Bladder microvascular endothelial cell (primary cell): ENCODE data around the gene EID2. TPM values are rescaled to one million over a fixed set of nuclear protein-coding genes. Genes with fewer than 3 reads are reported as not detected.

Source experiments
- total RNA-seq: library from RNA; depleted of rRNA; stranded (reverse); fragments of >200 nt; gene quantifications from 2 replicates; pipeline ENCODE4 v1.2.3, GENCODE V29; 2014

Gene EID2, protein sequence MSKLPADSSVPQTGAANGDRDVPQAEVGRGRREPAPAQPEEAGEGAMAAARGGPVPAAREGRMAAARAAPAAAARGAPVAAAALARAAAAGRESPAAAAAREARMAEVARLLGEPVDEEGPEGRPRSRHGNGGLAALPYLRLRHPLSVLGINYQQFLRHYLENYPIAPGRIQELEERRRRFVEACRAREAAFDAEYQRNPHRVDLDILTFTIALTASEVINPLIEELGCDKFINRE
- 12.5 and 12.9 TPM in 2 replicates for total RNA-seq

DNA sequence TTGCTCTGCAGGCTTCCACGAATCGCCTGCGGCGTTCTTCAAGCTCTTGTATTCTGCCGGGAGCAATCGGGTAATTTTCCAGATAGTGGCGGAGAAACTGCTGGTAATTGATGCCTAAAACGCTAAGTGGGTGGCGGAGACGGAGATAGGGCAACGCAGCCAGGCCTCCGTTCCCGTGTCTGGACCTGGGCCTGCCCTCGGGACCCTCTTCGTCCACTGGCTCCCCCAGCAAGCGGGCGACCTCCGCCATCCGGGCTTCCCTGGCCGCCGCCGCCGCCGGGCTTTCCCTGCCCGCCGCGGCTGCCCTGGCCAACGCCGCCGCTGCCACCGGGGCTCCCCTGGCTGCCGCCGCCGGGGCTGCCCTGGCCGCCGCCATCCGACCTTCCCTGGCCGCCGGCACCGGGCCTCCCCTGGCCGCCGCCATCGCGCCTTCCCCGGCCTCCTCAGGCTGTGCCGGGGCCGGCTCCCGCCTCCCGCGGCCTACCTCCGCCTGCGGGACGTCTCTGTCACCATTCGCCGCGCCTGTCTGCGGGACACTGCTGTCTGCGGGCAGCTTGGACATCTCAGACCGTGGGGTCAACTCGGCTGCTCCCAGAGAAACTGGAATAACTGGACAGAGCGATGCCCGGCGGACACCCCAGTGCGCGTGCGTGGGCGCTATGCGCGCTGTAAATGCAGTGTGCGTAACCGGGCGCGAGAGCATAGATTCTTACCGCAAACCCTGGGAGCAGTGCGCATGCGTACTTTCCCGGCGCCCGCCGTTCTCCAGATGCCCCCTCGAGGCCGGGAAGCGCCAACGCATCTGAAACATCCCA is at the start of gene EID2:
Gene EID2 (minus strand): TSS at position 644 of the 815 bp plus-strand sequence. CDS start 82 bp downstream, at position 562.

DNA sequence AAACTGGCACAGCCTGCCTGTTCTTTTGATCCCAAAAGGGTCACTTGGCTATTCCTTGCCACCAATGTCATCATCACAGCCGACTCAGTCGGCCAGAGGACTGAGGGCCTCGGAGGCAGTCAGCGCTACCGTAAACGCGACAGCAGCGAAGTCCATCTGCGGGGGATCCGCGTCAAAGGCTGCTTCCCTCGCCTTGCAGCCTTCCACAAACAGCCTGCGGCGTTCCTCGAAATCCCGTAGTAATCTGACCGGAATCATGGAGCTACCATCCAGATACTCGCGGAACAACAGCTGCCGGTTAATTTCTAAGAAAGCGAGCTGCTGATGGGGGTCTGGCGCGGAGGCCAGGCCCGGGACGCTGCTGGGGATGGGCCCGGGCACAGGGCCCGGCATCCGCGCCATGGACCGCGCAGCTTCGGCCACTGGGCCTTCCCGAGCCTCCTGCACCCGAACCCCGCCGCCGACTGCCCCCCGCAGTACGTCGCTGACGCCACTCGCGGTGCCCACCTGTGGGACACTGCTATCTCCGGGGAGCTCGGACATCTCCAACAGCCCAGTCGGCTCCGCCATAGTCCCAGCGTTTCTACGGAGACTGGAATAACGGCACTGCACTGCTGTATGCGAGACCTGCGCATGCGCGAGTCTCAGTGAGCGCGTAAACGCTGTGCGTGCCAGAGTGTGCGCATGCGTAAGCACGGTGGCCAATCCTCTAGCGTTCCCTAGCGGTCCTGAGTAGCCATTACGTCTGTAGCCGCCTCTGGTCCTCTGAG is 7.5 kb downstream of the EID2 start, which contains the start of gene EID2B:
Gene EID2B (minus strand): TSS at position 620 of the 770 bp plus-strand sequence. CDS start 50 bp downstream, at position 570.

DNA sequence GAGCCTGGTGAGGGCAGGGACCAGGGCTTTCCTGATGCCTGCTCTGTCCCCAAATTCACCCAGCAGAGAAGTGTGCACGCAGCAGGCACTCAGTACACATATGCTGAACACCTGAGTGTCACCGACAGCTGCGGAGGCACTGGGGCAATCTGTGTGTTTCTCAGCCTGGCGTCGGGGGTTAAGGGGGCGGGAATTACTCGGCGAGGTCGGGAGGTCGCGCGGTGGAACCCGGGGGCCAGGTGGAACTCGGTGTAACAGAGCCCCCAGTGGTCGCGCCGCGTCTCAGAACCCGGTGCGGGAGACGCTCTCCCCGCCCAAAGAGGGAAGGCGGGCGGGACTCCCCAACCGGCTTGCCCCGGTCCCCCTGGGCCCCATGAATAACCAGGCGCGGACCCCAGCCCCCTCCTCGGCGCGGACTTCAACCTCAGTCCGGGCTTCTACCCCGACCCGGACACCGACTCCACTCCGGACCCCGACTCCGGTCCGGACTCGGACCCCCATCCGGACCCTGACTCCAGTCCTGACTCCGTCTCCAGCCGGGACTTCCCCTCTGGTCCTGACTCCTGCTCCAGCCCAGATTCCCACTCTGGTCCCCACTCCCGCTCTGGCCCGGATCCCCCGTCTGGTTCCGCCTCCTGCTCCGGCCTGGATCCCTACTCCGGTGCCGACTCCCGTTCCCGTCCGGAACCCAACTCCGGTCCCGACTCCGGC is 25.0 kb downstream of the EID2 start, which contains the start of gene SELENOV:
Gene SELENOV (plus strand): TSS at position 300 of the 711 bp plus-strand sequence. CDS start 74 bp downstream, at position 374.

DNA sequence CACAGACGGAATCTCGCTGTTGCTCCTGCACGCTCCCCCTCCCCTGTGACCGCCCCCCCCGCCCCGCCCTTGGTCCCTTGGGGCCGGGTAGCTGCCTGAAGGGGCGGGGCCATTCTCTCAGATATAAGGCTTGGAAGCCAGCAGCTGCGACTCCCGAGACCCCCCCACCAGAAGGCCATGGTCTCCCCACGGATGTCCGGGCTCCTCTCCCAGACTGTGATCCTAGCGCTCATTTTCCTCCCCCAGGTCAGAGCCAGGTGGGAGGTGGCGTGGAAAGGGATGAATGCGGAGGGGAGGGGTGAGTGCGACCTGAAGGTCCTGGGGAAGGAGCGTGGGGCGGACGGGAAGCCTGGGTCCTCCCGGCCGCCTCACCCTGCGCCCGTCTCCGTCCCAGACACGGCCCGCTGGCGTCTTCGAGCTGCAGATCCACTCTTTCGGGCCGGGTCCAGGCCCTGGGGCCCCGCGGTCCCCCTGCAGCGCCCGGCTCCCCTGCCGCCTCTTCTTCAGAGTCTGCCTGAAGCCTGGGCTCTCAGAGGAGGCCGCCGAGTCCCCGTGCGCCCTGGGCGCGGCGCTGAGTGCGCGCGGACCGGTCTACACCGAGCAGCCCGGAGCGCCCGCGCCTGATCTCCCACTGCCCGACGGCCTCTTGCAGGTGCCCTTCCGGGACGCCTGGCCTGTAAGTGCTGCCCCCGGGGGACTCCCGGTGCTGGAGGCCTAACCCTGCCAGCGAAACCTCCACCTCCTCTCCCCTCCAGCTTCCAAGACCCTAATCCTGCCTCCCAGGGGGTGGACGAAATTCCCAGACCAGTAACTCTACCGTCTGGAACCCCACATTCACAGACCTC is 40.9 kb downstream of the EID2 start, which contains the start of gene DLL3:
Gene DLL3 (plus strand): TSS at position 150 of the 845 bp plus-strand sequence. CDS start 28 bp downstream, at position 178.

Other genes with a start within 250 kb of the EID2 start
- gene IFNL1, start 243.8 kb downstream of the EID2 start, total RNA-seq = not detected in 2 replicates
- 0.32 and 0.88 TPM in 2 replicates for gene LRFN1, start 219.3 kb downstream of the EID2 start, total RNA-seq
- gene GMFG, start 204.1 kb downstream of the EID2 start, total RNA-seq = 104 and 212 TPM in 2 replicates
- gene SAMD4B, start 197.7 kb downstream of the EID2 start, total RNA-seq = 23.3 and 39.3 TPM in 2 replicates
- 31.6 and 34.5 TPM in 2 replicates for gene PAF1, start 149.1 kb downstream of the EID2 start, total RNA-seq
- 8.7 and 11.2 TPM in 2 replicates for gene MED29, start 148.8 kb downstream of the EID2 start, total RNA-seq
- 0.49 and 1.9 TPM in 2 replicates for gene ZFP36, start 133.3 kb downstream of the EID2 start, total RNA-seq
- gene PLEKHG2, start 127.5 kb downstream of the EID2 start, total RNA-seq = 7.8 and 24.2 TPM in 2 replicates
- gene RPS16, start 104.2 kb downstream of the EID2 start, total RNA-seq = 29.8 and 80.1 TPM in 2 replicates
- gene SUPT5H, start 94.6 kb downstream of the EID2 start, total RNA-seq = 39.0 and 72.6 TPM in 2 replicates
- 49.1 and 62.5 TPM in 2 replicates for gene TIMM50, start 59.3 kb downstream of the EID2 start, total RNA-seq
- gene DLL3, start 41.2 kb downstream of the EID2 start, total RNA-seq = 0.19 and 0.32 TPM in 2 replicates
- not detected in 2 replicates for gene SELENOV, start 25.0 kb downstream of the EID2 start, total RNA-seq
- gene EID2B, start 7.3 kb downstream of the EID2 start, total RNA-seq = 2.5 and 3.4 TPM in 2 replicates
- gene LGALS13, start 62.4 kb upstream of the EID2 start, total RNA-seq = not detected in 2 replicates
- gene LGALS16, start 115.8 kb upstream of the EID2 start, total RNA-seq = not detected in 2 replicates
- not detected in 2 replicates for gene LGALS14, start 164.3 kb upstream of the EID2 start, total RNA-seq
- not detected in 2 replicates for gene CLC, start 197.9 kb upstream of the EID2 start, total RNA-seq
- not detected in 2 replicates for gene LEUTX, start 238.7 kb upstream of the EID2 start, total RNA-seq